Vagina (tissue), 2 donors: ENCODE data around the gene MAG. TPM values are rescaled to one million over a fixed set of nuclear protein-coding genes. Genes with fewer than 3 reads are reported as not detected.

Experiments used
- DNase-seq, 2 donors: peaks; one replicate each; pipeline ENCODE4 v3.0.0-alpha.2; 2017; ENCODE audit errors: extremely low spot score in 2 of 2
- H3K27ac ChIP-seq: fragments of 200-600 bp; sonication (generic); one replicate; pipeline ENCODE4 v1.5.1; 2019
- H3K27me3 ChIP-seq: fragments of 200-600 bp; sonication (generic); one replicate; pipeline ENCODE4 v1.5.1; 2019
- H3K36me3 ChIP-seq, 2 donors: fragments of 200-600 bp; sonication (generic); one replicate each; pipeline ENCODE4 v1.5.1; 2017 to 2019
- H3K4me1 ChIP-seq: fragments of 200-600 bp; sonication (generic); one replicate; pipeline ENCODE4 v1.5.1; 2019
- H3K4me3 ChIP-seq, 2 donors: fragments of 200-600 bp; sonication (generic); 1 replicate in 1 of 2; 2 replicates in 1 of 2; pipeline ENCODE4 v1.5.1; 2016 to 2019
- H3K9me3 ChIP-seq: fragments of 200-600 bp; sonication (generic); one replicate; pipeline ENCODE4 v1.5.1; 2019
- POLR2A ChIP-seq, 2 donors: fragments of 450-650 bp; IDR thresholded peaks; one replicate each; pipeline ENCODE4 v1.6.1; 2017; ENCODE audit warnings: antibody characterized with exemption in 2 of 2, mild to moderate bottlenecking in 2 of 2, moderate library complexity in 2 of 2
- POLR2AphosphoS5 ChIP-seq, 2 donors: sonication (generic); formaldehyde crosslinking; IDR thresholded peaks; one replicate each; pipeline ENCODE4 v1.9.0; 2017; ENCODE audit warnings: antibody characterized with exemption in 2 of 2, mild to moderate bottlenecking in 2 of 2, low read depth in 1 of 2; ENCODE audit not compliant: insufficient read depth in 1 of 2
- intact Hi-C: fragments of 100-400 bp; cut with DNase I; formaldehyde crosslinking; loops from one replicate; pipeline ENCODE4 v1.15.1; 2023
- total RNA-seq: library from RNA; depleted of rRNA; stranded (reverse); fragments of >200 nt; gene quantifications from one replicate; pipeline ENCODE4 v1.2.3, GENCODE V29; 2016
- TF ChIP-seq, protein P1 (sequence below), 3 experiments: fragments of 450-650 bp in 2 of 3; fragments of 200-600 bp in 1 of 3; sonication (generic) in 1 of 3; IDR thresholded peaks; one replicate each; pipeline ENCODE4 v1.5.1; 2017 to 2019; ENCODE audit warnings: antibody characterized with exemption in 3 of 3, mild to moderate bottlenecking in 2 of 3, moderate library complexity in 2 of 3

Gene MAG
- total RNA-seq, 1 donor from 2014 or later: not detected

DNA sequence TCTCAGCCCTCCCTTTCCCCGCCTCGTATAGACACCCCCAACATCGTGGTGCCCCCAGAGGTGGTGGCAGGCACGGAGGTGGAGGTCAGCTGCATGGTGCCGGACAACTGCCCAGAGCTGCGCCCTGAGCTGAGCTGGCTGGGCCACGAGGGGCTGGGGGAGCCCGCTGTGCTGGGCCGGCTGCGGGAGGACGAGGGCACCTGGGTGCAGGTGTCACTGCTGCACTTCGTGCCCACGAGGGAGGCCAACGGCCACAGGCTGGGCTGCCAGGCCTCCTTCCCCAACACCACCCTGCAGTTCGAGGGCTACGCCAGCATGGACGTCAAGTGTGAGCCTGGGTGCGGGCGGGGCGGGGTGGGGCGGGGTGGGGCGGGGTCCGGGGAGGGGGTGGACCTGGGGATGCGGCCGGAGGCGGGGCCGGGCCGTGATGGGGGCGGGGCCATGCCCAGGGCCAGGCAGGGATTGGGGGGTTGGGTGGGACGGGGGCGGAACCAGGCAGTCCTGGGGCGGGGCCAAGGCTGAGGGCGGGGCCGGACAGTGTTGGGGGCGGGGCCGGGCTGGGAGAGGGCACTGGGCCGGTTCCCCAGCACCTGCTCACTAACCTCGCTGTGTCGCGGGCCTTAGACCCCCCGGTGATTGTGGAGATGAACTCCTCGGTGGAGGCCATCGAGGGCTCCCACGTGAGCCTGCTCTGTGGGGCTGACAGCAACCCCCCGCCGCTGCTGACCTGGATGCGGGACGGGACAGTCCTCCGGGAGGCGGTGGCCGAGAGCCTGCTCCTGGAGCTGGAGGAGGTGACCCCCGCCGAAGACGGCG is 7.8 kb downstream of the MAG start:
- H3K4me1 ChIP-seq: no peaks in the 10 kb centered on the region
- no peaks in the 10 kb centered on the region for H3K36me3 ChIP-seq
- no peaks in the 10 kb centered on the region for H3K27me3 ChIP-seq
- TF ChIP-seq, protein P1, sequence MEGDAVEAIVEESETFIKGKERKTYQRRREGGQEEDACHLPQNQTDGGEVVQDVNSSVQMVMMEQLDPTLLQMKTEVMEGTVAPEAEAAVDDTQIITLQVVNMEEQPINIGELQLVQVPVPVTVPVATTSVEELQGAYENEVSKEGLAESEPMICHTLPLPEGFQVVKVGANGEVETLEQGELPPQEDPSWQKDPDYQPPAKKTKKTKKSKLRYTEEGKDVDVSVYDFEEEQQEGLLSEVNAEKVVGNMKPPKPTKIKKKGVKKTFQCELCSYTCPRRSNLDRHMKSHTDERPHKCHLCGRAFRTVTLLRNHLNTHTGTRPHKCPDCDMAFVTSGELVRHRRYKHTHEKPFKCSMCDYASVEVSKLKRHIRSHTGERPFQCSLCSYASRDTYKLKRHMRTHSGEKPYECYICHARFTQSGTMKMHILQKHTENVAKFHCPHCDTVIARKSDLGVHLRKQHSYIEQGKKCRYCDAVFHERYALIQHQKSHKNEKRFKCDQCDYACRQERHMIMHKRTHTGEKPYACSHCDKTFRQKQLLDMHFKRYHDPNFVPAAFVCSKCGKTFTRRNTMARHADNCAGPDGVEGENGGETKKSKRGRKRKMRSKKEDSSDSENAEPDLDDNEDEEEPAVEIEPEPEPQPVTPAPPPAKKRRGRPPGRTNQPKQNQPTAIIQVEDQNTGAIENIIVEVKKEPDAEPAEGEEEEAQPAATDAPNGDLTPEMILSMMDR (IDR thresholded peaks at IDR 0.05): no peak
- TF ChIP-seq POLR2A (IDR thresholded peaks at IDR 0.05): no peak
- TF ChIP-seq POLR2AphosphoS5 (IDR thresholded peaks at IDR 0.05; ENCODE audit: insufficient read depth in 1 of 2, low read depth in 1 of 2): no peak
- DNase-seq: no peak
- H3K9me3 ChIP-seq: no peaks in the 10 kb centered on the region
- intact Hi-C loops: no loop called here
- H3K4me3 ChIP-seq: no peak overlapping the region
- H3K27ac ChIP-seq: no peak overlapping the region

DNA sequence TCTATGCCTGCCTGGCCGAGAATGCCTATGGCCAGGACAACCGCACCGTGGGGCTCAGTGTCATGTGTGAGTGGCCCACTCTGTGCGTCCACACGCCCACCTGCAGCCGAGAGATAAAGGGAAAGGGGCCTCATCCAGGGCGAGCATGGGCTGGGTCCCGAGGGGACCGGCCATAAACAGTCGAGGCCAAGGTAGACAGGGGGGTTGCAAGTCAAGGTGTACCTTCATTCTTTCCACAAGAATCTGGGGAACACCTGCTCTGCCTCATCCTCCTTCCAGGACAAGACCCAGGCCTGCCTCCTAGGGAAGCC is 8.3 kb downstream of the MAG start:
- H3K27ac ChIP-seq: no peak overlapping the region
- DNase-seq: no peak
- H3K4me1 ChIP-seq: no peaks in the 10 kb centered on the region
- TF ChIP-seq, protein P1 (IDR thresholded peaks at IDR 0.05): no peak
- TF ChIP-seq POLR2AphosphoS5 (IDR thresholded peaks at IDR 0.05; ENCODE audit: insufficient read depth in 1 of 2, low read depth in 1 of 2) (no peak), POLR2A (IDR thresholded peaks at IDR 0.05) (no peak)
- no peaks in the 10 kb centered on the region for H3K36me3 ChIP-seq
- H3K27me3 ChIP-seq: no peaks in the 10 kb centered on the region
- intact Hi-C loops: no loop called here
- no peaks in the 10 kb centered on the region for H3K9me3 ChIP-seq
- H3K4me3 ChIP-seq: no peak overlapping the region

DNA sequence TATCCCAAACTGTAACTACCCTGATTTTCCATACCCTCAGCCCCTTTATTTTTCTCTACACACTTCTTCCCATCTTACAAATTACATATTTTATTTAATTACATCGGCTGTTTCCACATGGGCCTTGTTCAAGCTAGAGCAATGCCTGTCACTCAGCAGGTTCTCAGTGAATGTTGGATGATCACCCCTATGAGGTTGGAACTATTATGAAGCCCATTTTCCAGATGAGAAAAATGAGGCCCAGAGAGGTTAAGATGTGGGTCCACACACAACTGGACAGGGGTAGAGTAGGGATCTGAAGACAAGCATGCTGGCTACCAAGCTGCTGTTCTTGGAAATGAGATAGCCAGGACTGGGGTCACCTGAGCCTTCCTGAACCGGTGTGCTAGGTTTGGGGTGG is 10.0 kb downstream of the MAG start:
- no peaks in the 10 kb centered on the region for H3K27me3 ChIP-seq

DNA sequence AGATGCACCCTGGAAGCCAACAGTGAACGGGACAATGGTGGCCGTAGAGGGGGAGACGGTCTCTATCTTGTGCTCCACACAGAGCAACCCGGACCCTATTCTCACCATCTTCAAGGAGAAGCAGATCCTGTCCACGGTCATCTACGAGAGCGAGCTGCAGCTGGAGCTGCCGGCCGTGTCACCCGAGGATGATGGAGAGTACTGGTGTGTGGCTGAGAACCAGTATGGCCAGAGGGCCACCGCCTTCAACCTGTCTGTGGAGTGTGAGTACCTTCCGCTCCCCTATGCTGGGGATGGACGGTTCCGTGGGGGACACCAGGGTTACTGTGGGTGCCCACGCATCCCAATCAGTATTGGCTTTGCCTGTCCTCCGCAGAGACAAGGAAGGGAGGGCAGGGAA is 10.5 kb downstream of the MAG start:
- intact Hi-C loops: no loop called here
- TF ChIP-seq POLR2AphosphoS5 (IDR thresholded peaks at IDR 0.05; ENCODE audit: insufficient read depth in 1 of 2, low read depth in 1 of 2): no peak
- TF ChIP-seq, protein P1 (IDR thresholded peaks at IDR 0.05): no peak
- TF ChIP-seq POLR2A (IDR thresholded peaks at IDR 0.05): no peak
- H3K4me1 ChIP-seq: no peaks in the 10 kb centered on the region
- H3K9me3 ChIP-seq: no peaks in the 10 kb centered on the region
- no peak for DNase-seq
- H3K27ac ChIP-seq: no peak overlapping the region
- H3K36me3 ChIP-seq: no peaks in the 10 kb centered on the region
- H3K27me3 ChIP-seq: no peaks in the 10 kb centered on the region
- no peak overlapping the region for H3K4me3 ChIP-seq

More for the DNA sequence above, 10.0 kb downstream of the MAG start:
- TF ChIP-seq POLR2A (IDR thresholded peaks at IDR 0.05): no peak
- TF ChIP-seq POLR2AphosphoS5 (IDR thresholded peaks at IDR 0.05; ENCODE audit: insufficient read depth in 1 of 2, low read depth in 1 of 2): no peak
- TF ChIP-seq, protein P1 (IDR thresholded peaks at IDR 0.05): no peak
- H3K9me3 ChIP-seq: no peaks in the 10 kb centered on the region
- H3K27ac ChIP-seq: no peak overlapping the region
- H3K4me3 ChIP-seq: no peak overlapping the region
- no peaks in the 10 kb centered on the region for H3K36me3 ChIP-seq
- H3K4me1 ChIP-seq: no peaks in the 10 kb centered on the region
- DNase-seq: no peak
- intact Hi-C loops: no loop called here

DNA sequence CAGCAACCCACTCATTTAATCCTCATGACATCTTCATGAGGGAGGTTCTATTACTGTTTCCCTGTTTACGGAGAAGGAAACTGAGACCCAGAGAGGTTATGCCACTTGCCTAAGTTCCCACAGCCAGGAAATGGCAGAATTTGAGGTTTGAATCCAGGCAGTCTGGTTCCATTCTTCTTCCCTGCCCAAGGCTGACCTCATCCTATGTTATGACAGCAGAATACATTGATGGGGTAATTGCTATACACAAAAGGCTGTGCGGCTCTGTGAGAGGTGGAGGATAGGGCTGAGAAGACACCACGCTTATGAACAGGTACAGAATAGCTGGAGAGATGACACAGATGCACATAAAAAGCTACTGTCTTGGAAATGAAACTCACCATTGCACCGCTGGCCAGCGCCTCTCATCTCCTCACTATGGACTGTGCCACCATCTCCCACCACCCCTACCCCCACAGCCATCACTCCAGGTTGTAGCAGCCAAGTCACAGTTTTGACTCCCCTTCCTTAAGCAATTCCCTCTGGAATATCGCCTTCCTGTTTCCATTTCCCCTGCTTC is 11.5 kb downstream of the MAG start:
- H3K4me3 ChIP-seq: no peak overlapping the region

More for the DNA sequence above, 11.5 kb downstream of the MAG start:
- no peaks in the 10 kb centered on the region for H3K27me3 ChIP-seq
- H3K9me3 ChIP-seq: no peaks in the 10 kb centered on the region
- no peaks in the 10 kb centered on the region for H3K4me1 ChIP-seq
- no peaks in the 10 kb centered on the region for H3K36me3 ChIP-seq
- no peak overlapping the region for H3K27ac ChIP-seq
- no peak for DNase-seq
- no peak for TF ChIP-seq POLR2A (IDR thresholded peaks at IDR 0.05)
- TF ChIP-seq, protein P1 (IDR thresholded peaks at IDR 0.05): no peak
- no peak for TF ChIP-seq POLR2AphosphoS5 (IDR thresholded peaks at IDR 0.05; ENCODE audit: insufficient read depth in 1 of 2, low read depth in 1 of 2)
- intact Hi-C loops: no loop called here
